Measurements from ENCODE around the gene PAXX. TPM values are rescaled to one million over a fixed set of nuclear protein-coding genes. Genes with fewer than 3 reads are reported as not detected.

PAXX gene
- total RNA-seq, 2 donors from 2014 or later, result 34.0 to 97.2 TPM

- 0 to 1% methylated on average over 4 to 61 of the region's 98 CpGs for WGBS, 2 donors
- intact Hi-C loops (cut with DNase I), result no loop called here
- Histone ChIP-seq H3K27me3 (no peaks in the 10 kb centered on the region), H3K9me3 (no peaks in the 10 kb centered on the region), H3K36me3 (replicated peaks in 1 of 2; ENCODE audit: insufficient read depth in 1 of 2, low read depth in 2 of 2) (no peaks in the 10 kb centered on the region), H3K4me3 (peak overlapping the region; percentile 51 to 62), H3K27ac (peak overlapping the region in 3 of 4 donors; percentile 51 to 70 (median 59)), H3K4me1 (peaks cover 41% of the 10 kb centered on the region)
- DNase-seq (peak; percentile 72 to 83 (median 76)), ATAC-seq (peak; percentile 77)
- TF ChIP-seq CTCF (IDR thresholded peaks at IDR 0.05) (peak in 5 of 7 experiments; percentile 9 to 87 (median 34)), POLR2A (IDR thresholded peaks at IDR 0.05) (no peak)
These were observed 36.2 kb downstream of the PAXX start for GRCh38 chr9:137028263-137029057.

- H3K4me3 ChIP-seq, result no peak overlapping the region
- peaks cover 41% of the 10 kb centered on the region for H3K4me1 ChIP-seq
- 20 to 25% methylated on average over 15 to 17 of the region's 19 CpGs for whole genome bisulfite sequencing, 2 donors
- intact Hi-C loops (cut with DNase I), result no loop called here
- ATAC-seq (peak; percentile 57), DNase-seq (peak; percentile 76 to 82 (median 78))
- no peaks in the 10 kb centered on the region for H3K9me3 ChIP-seq
- TF ChIP-seq CTCF (IDR thresholded peaks at IDR 0.05) (peak; percentile 71 to 93 (median 84)), POLR2A (IDR thresholded peaks at IDR 0.05) (no peak)
- peak overlapping the region in 3 of 4 donors; percentile 51 to 70 (median 59) for H3K27ac ChIP-seq
- H3K36me3 ChIP-seq (replicated peaks in 1 of 2; ENCODE audit: insufficient read depth in 1 of 2, low read depth in 2 of 2), result no peaks in the 10 kb centered on the region
- no peaks in the 10 kb centered on the region for H3K27me3 ChIP-seq
These were observed 37.1 kb downstream of the PAXX start for GRCh38 chr9:137029058-137029936.

- Histone ChIP-seq H3K9me3 (no peaks in the 10 kb centered on the region), H3K4me1 (peaks cover 47% of the 10 kb centered on the region), H3K27ac (no peak overlapping the region), H3K4me3 (no peak overlapping the region), H3K27me3 (no peaks in the 10 kb centered on the region), H3K36me3 (replicated peaks in 1 of 2; ENCODE audit: insufficient read depth in 1 of 2, low read depth in 2 of 2) (no peaks in the 10 kb centered on the region)
- intact Hi-C loops (cut with DNase I), result no loop called here
- DNase-seq, result no peak
- TF ChIP-seq CTCF (IDR thresholded peaks at IDR 0.05) (no peak), POLR2A (IDR thresholded peaks at IDR 0.05) (no peak)
- 36 to 74% methylated on average over 3 to 14 of the region's 15 CpGs for WGBS, 2 donors
- ATAC-seq, result no peak
These were observed 37.8 kb downstream of the PAXX start for GRCh38 chr9:137030006-137030405.

GRCh38 chr9:137030538-137031527 lies 38.6 kb downstream of the PAXX start:
- intact Hi-C loops (cut with DNase I), result no loop called here
- H3K27ac ChIP-seq, result no peak overlapping the region
- H3K4me3 ChIP-seq, result no peak overlapping the region
- H3K9me3 ChIP-seq, result no peaks in the 10 kb centered on the region
- no peak for ATAC-seq
- TF ChIP-seq POLR2A (IDR thresholded peaks at IDR 0.05), result no peak
- WGBS, 2 donors, result 84 to 88% methylated on average over 23 to 63 of the region's 65 CpGs
- peaks cover 45% of the 10 kb centered on the region for H3K4me1 ChIP-seq
- no peaks in the 10 kb centered on the region for H3K36me3 ChIP-seq (replicated peaks in 1 of 2; ENCODE audit: insufficient read depth in 1 of 2, low read depth in 2 of 2)
- no peak for DNase-seq
- H3K27me3 ChIP-seq, result no peaks in the 10 kb centered on the region

Data from body of pancreas (tissue), 4 donors.